Measurements from ENCODE around the gene BNC2.
A peak's percentile ranks its signal among the peaks of the same experiment; 100 is the strongest.

Gene BNC2

DNA sequence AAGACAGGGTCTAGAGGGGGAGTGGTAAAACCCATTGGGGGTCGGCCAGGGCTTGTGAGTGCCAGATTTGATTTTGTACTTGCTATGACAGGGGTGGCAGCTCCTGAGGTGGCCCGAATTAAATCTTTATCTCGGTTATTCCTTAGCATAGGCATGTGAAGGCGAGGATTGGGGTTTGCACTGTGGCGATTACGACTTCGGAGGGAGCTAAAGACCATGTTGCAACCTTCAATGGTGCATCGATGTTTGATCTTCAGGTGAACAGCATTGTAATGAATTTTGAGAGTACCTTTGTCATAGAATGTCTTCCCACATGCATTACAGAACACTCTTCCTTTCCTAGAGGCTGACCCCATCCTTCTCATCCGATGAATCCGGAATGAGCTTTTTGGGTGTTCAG lies 433.9 kb downstream of the BNC2 start:
- DNase-seq (ENCODE audit: insufficient read length, low spot score) (no peak), FAIRE-seq (no peak)

DNA sequence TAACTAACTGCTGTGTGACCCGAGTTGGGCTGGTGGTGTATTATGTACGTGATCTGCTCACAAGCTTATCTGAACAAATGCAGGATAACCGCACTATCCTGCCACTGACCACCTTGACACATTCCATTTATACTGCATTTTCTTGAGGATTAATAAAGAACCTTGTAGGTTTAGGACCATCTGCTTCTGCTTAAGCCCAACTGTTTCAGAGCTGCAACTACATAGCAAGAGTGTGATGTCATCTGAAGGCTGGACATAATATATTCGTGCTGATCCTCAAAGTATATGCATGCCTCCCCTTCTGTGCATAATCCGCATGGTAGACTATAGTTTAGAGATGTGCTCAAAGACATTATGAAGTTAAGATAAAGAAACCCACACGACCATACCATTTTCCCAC lies 435.9 kb downstream of the BNC2 start:
- FAIRE-seq (no peak), DNase-seq (ENCODE audit: insufficient read length, low spot score) (no peak)

DNA sequence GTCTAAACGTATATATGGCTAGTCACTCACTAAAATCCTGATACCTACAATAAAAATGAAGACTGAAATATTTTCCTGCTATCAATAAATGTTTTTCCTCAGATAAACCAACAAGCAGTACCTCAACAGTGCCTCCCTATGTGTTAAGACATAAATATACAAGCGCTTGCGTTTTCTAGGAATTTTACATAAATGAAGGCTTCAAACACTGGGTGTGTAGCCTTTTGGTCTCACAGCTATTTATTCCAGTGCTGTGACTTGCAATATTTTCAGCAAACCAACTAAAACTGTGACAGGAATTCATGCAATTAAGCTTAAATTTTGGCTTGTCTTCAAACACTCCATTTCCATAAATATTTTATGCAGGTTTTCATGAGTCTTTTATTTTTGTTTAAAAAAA lies 437.0 kb downstream of the BNC2 start:
- no peak for FAIRE-seq
- no peak for DNase-seq (ENCODE audit: insufficient read length, low spot score)

GRCh38 chr9:16431666-16432392 lies 438.6 kb downstream of the BNC2 start:
- DNase-seq (ENCODE audit: insufficient read length, low spot score), result no peak
- FAIRE-seq, result no peak

DNA sequence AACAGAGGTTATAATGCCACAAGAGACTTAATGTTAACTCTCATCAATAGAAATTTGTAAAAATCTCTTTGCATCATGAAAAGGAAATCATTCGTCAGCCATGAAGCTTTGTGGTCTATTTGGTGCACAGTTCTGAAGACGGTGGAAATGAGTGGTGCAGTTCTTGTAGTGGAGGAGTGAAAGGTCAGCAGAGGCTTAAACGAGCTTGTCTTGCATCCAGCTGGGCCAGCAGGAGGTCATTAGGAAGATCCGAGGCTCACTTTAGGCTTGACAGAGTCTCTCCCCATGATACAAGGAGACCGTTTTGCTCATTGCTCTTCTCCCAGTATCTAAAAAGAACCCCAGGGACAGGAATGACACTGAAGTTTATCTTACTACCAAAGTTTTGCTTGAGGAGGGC lies 440.8 kb downstream of the BNC2 start:
- FAIRE-seq (no peak), DNase-seq (ENCODE audit: insufficient read length, low spot score) (no peak)

- DNase-seq (ENCODE audit: insufficient read length, low spot score) (no peak), FAIRE-seq (no peak)
Observed at GRCh38 chr9:16427873-16428427, 442.5 kb downstream of the BNC2 start.

GRCh38 chr9:16426716-16427115 lies 443.8 kb downstream of the BNC2 start:
- DNase-seq (ENCODE audit: insufficient read length, low spot score), result no peak
- FAIRE-seq, result no peak

- peak; percentile 15 for DNase-seq (ENCODE audit: insufficient read length, low spot score)
- FAIRE-seq, result peak; percentile 87
Observed at GRCh38 chr9:16425562-16426231, 444.8 kb downstream of the BNC2 start.

- FAIRE-seq (no peak), DNase-seq (ENCODE audit: insufficient read length, low spot score) (no peak)
Observed at GRCh38 chr9:16422114-16422513, 448.4 kb downstream of the BNC2 start.

- no peak for FAIRE-seq
- peak; percentile 51 for DNase-seq (ENCODE audit: insufficient read length, low spot score)
Observed at GRCh38 chr9:16421532-16421931, 448.9 kb downstream of the BNC2 start.

- FAIRE-seq, result no peak
- no peak for DNase-seq (ENCODE audit: insufficient read length, low spot score)
Observed at GRCh38 chr9:16419124-16419523, 451.3 kb downstream of the BNC2 start.

DNA sequence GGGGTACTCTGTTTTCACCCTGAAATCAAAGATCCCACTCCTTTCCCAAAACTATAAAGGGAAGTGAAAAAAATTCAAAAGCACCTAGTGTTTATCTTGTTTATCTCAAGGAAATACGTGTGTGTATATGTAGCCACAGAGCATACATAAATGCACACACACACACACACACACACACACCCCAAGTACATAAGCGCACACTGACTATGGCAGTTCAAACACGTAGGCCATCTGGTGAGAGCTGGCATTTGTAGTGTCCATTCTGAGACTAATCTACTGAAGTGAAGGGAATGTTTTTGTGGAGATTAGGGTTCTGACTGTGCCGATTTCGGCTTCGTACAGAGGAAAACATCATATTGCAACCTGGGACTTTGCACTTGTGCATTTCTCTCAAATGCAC lies 451.7 kb downstream of the BNC2 start:
- FAIRE-seq (no peak), DNase-seq (ENCODE audit: insufficient read length, low spot score) (no peak)

GRCh38 chr9:16417749-16418148 lies 452.7 kb downstream of the BNC2 start:
- no peak for FAIRE-seq

DNA sequence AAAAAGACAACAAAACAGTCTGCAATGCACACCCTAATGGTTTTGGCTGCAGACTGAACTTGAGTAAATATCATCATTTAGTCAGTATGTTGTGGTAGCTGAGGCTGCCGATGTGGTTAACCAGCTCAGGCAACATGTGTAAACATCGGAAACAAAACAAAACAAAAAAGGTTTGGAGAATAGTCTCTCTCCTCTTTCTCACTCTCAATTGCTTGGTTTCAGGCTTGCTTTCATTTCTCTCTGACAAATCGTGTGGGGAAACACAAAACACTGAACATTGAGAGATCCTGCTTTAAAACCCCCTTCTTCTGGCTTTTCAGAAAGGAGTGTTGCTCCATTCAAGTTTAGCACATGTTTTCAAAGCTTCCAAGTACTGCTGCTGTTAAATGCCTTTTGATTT lies 453.3 kb downstream of the BNC2 start:
- DNase-seq (ENCODE audit: insufficient read length, low spot score) (no peak), FAIRE-seq (no peak)

More at GRCh38 chr9:16417749-16418148, 452.7 kb downstream of the BNC2 start:
- no peak for DNase-seq (ENCODE audit: insufficient read length, low spot score)

GRCh38 chr9:16414451-16414850 lies 456.0 kb downstream of the BNC2 start:
- FAIRE-seq (no peak), DNase-seq (ENCODE audit: insufficient read length, low spot score) (no peak)

DNA sequence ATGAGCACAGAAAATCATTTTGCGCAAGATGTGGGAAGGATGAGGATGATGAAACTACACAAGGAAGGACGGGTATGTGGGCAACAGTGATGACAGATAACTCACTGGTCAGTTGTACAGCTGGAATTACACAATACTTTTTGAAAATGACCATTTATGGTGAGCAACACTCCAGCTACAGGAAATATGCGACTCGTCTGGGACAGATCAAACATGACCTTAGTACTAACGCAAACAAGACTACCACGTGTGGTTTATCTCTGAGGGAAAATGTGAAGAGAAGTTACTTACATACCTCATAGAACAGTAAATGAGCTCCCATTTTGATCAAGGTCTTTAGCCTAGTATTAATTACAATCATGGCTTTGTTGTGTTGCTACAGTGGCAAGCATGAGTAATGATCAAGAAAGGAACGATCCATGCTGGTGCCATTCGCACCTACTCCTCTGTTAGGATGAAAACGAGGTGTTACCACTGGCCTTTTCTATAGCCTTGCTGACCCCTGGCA lies 456.9 kb downstream of the BNC2 start:
- peak; percentile 50 for DNase-seq (ENCODE audit: insufficient read length, low spot score)
- peak; percentile 83 for FAIRE-seq

DNA sequence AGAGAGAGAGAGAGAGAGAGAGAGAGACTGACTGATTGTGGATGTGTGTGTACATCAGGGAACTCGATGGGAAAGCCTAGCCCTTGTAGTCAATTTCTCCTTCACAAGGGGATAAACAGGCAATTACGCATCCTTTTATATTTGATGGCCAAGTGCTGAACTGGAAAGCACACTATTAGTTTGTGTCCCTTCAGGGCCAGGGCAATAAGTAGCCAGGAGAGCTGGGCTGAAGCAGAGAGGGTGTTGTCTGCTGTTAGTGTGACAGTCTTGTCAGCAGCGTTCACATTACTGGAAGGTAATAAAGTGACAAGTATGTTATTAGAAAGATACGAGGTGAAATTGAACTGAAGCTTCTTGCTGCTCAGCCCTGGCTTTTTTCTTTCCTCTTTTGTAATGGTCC lies 457.7 kb downstream of the BNC2 start:
- DNase-seq (ENCODE audit: insufficient read length, low spot score), result no peak
- FAIRE-seq, result no peak

GRCh38 chr9:16411311-16411710 lies 459.2 kb downstream of the BNC2 start:
- DNase-seq (ENCODE audit: insufficient read length, low spot score) (no peak), FAIRE-seq (no peak)

DNA sequence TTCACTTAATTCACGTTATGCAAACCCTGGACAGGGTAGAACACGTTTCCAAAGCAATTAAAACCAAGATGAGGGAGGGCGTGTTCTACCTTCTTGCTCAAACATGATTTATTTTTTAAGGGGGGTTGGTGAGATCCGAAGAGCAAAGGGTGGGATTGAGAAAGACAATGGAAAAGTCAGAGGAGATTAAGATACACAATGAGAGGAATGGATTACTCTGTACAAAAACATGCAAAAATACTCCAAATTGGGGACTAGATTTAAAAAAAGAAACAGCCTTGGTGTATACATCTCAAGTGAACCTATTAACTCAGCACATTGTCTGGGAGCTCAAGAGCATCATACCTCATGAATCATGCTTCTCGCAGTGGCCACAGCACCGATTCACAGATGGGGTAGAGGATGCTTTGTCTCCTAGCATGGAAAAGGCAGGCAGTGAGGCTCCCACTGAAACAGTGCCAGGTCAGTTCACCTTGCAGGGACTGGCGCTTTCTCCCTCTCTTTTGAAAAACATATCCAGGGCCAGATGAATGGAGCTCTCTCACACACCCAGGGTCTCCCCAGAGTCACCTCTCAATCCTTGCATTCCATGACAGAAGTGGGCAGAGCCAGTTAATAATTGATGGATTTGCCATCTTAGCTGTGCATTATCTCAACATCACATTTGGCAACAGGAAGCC lies 459.7 kb downstream of the BNC2 start:
- no peak for FAIRE-seq
- no peak for DNase-seq (ENCODE audit: insufficient read length, low spot score)

GRCh38 chr9:16407617-16408016 lies 462.9 kb downstream of the BNC2 start:
- DNase-seq (ENCODE audit: insufficient read length, low spot score), result no peak
- FAIRE-seq, result no peak

GRCh38 chr9:16406526-16407225 lies 463.8 kb downstream of the BNC2 start:
- no peak for FAIRE-seq
- no peak for DNase-seq (ENCODE audit: insufficient read length, low spot score)

Data from HTR-8/SVneo (cell line).